Mononuclear cell (primary cell): ENCODE measurements around the gene METTL2B. TPM values are rescaled to one million over a fixed set of nuclear protein-coding genes. Genes with fewer than 3 reads are reported as not detected.
"Not testable (repeated sequence)": the region's sequence is repeated elsewhere in the genome, so short reads cannot be mapped to it uniquely, and the experiment has no call there.

Source experiments
- H3K27me3 ChIP-seq: 2 replicates; pipeline ENCODE4 v1.6.0; 2011; ENCODE audit warnings: low read length, control low read depth; ENCODE audit not compliant: insufficient read depth
- H3K4me1 ChIP-seq: 2 replicates; pipeline ENCODE4 v1.5.1; 2011; ENCODE audit warnings: mild to moderate bottlenecking, low read length, control low read depth; ENCODE audit not compliant: insufficient read depth
- H3K4me3 ChIP-seq: 2 replicates; pipeline ENCODE4 v1.5.1; 2011; ENCODE audit warnings: mild to moderate bottlenecking, low read length, moderate library complexity
- H3K9me3 ChIP-seq: 2 replicates; pipeline ENCODE4 v1.5.1; 2011; ENCODE audit warnings: low read depth, mild to moderate bottlenecking, control low read depth, low read length
- total RNA-seq: library from RNA; depleted of rRNA; stranded (reverse); fragments of >200 nt; gene quantifications from one replicate; pipeline ENCODE4 v1.2.3, GENCODE V29; 2012

The METTL2B gene
- total RNA-seq, 1 donor: 8.0 TPM

GRCh38 chr7:128466871-128467270, 9.7 kb upstream of the METTL2B start:
- not testable (repeated sequence) for H3K27me3 ChIP-seq, H3K4me3 ChIP-seq, H3K9me3 ChIP-seq, H3K4me1 ChIP-seq

GRCh38 chr7:128477336-128477690, 765 bp downstream of the METTL2B start:
- not testable (repeated sequence) for H3K9me3 ChIP-seq, H3K27me3 ChIP-seq
- Histone ChIP-seq H3K4me3 (peak overlapping the region; percentile 76), H3K4me1 (peaks cover 13% of the 10 kb centered on the region)

GRCh38 chr7:128479082-128479481, 2.5 kb downstream of the METTL2B start:
- not testable (repeated sequence) for H3K27me3 ChIP-seq, H3K9me3 ChIP-seq, H3K4me3 ChIP-seq
- H3K4me1 ChIP-seq: peaks cover 13% of the 10 kb centered on the region

GRCh38 chr7:128488134-128488533, 11.6 kb downstream of the METTL2B start:
- not testable (repeated sequence) for H3K27me3 ChIP-seq, H3K4me1 ChIP-seq, H3K4me3 ChIP-seq, H3K9me3 ChIP-seq

GRCh38 chr7:128497405-128497804, 20.9 kb downstream of the METTL2B start:
- Histone ChIP-seq H3K4me3 (no peak overlapping the region), H3K27me3 (no peaks in the 10 kb centered on the region), H3K4me1 (no peaks in the 10 kb centered on the region), H3K9me3 (no peaks in the 10 kb centered on the region)

GRCh38 chr7:128505416-128505815, 28.9 kb downstream of the METTL2B start:
- not testable (repeated sequence) for H3K4me1 ChIP-seq, H3K4me3 ChIP-seq, H3K9me3 ChIP-seq, H3K27me3 ChIP-seq

- not testable (repeated sequence) for H3K4me3 ChIP-seq, H3K27me3 ChIP-seq, H3K9me3 ChIP-seq, H3K4me1 ChIP-seq
Observed at GRCh38 chr7:128506819-128507218, 30.3 kb downstream of the METTL2B start.

GRCh38 chr7:128507321-128507993, 30.9 kb downstream of the METTL2B start:
- not testable (repeated sequence) for H3K4me3 ChIP-seq, H3K9me3 ChIP-seq, H3K27me3 ChIP-seq, H3K4me1 ChIP-seq

- not testable (repeated sequence) for H3K9me3 ChIP-seq, H3K4me1 ChIP-seq, H3K4me3 ChIP-seq, H3K27me3 ChIP-seq
Observed at GRCh38 chr7:128511692-128512091, 35.1 kb downstream of the METTL2B start.

GRCh38 chr7:128515232-128515631, 38.7 kb downstream of the METTL2B start:
- H3K9me3 ChIP-seq, H3K27me3 ChIP-seq, H3K4me3 ChIP-seq, H3K4me1 ChIP-seq: not testable (repeated sequence)

GRCh38 chr7:128517023-128517422, 40.5 kb downstream of the METTL2B start:
- not testable (repeated sequence) for H3K4me1 ChIP-seq, H3K27me3 ChIP-seq, H3K9me3 ChIP-seq, H3K4me3 ChIP-seq

GRCh38 chr7:128523226-128523931, 46.8 kb downstream of the METTL2B start:
- H3K4me3 ChIP-seq, H3K27me3 ChIP-seq, H3K9me3 ChIP-seq: not testable (repeated sequence)
- H3K4me1 ChIP-seq: peaks cover 10% of the 10 kb centered on the region

GRCh38 chr7:128523932-128524524, 47.5 kb downstream of the METTL2B start:
- H3K27me3 ChIP-seq, H3K9me3 ChIP-seq, H3K4me3 ChIP-seq: not testable (repeated sequence)
- H3K4me1 ChIP-seq: peaks cover 10% of the 10 kb centered on the region

- H3K4me3 ChIP-seq, H3K27me3 ChIP-seq, H3K9me3 ChIP-seq: not testable (repeated sequence)
- H3K4me1 ChIP-seq: peaks cover 19% of the 10 kb centered on the region
Observed at GRCh38 chr7:128525584-128525983, 49.0 kb downstream of the METTL2B start.

- H3K9me3 ChIP-seq, H3K4me3 ChIP-seq, H3K27me3 ChIP-seq: not testable (repeated sequence)
- H3K4me1 ChIP-seq: peaks cover 19% of the 10 kb centered on the region
Observed at GRCh38 chr7:128526062-128526466, 49.5 kb downstream of the METTL2B start.

GRCh38 chr7:128529191-128529590, 52.6 kb downstream of the METTL2B start:
- not testable (repeated sequence) for H3K9me3 ChIP-seq, H3K27me3 ChIP-seq, H3K4me3 ChIP-seq
- peaks cover 19% of the 10 kb centered on the region for H3K4me1 ChIP-seq
